Fibroblast of mammary gland (primary cell): ENCODE data around the gene ZCWPW1.
A peak's percentile ranks its signal among the peaks of the same experiment; 100 is the strongest.

Experiments
- DNase-seq: peaks from one replicate; pipeline ENCODE4 v3.0.0-alpha.2; 2010; ENCODE audit warnings: low read depth
- H3K4me3 ChIP-seq: 2 replicates; pipeline ENCODE4 v1.5.1; 2011; ENCODE audit warnings: low read depth, mild to moderate bottlenecking, low read length, moderate library complexity; ENCODE audit not compliant: control insufficient read depth
- TF ChIP-seq, protein P1 (sequence below): conservative IDR thresholded peaks from 2 replicates; pipeline ENCODE4 v1.5.1; 2011; ENCODE audit warnings: low read depth, low read length, inconsistent platforms; ENCODE audit not compliant: control insufficient read depth, insufficient read depth

The ZCWPW1 gene

DNA sequence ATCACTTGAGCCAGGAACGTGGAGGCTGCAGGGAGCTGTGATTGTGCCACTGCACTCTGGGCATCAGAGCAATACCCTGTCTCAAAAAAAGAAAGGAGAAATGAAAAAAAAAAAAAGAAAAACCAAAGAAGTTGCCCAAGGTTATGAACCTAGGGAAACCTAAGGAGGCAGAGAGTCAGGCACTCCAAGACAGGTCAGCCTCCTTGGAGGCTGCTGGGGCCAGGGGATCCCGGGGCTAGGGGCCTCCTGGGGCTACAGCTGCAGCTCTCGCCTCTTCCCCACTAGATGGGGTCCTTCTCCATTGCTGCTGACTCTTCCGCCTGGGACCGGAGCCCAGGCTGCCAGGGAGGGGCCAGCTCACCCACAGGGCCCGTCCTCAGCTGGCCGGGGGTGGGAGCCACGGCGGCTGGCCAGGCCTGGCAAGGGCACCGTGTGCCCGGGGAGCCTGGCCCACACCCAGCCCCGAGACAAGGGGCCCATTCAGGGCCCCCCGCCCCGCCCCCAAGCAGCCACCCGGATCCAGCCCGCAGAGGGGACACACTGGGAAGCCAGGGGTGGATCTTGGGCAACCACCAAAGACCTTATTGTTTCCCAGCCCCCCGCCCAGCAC, 37.3 kb upstream of the ZCWPW1 start:
- TF ChIP-seq, protein P1, sequence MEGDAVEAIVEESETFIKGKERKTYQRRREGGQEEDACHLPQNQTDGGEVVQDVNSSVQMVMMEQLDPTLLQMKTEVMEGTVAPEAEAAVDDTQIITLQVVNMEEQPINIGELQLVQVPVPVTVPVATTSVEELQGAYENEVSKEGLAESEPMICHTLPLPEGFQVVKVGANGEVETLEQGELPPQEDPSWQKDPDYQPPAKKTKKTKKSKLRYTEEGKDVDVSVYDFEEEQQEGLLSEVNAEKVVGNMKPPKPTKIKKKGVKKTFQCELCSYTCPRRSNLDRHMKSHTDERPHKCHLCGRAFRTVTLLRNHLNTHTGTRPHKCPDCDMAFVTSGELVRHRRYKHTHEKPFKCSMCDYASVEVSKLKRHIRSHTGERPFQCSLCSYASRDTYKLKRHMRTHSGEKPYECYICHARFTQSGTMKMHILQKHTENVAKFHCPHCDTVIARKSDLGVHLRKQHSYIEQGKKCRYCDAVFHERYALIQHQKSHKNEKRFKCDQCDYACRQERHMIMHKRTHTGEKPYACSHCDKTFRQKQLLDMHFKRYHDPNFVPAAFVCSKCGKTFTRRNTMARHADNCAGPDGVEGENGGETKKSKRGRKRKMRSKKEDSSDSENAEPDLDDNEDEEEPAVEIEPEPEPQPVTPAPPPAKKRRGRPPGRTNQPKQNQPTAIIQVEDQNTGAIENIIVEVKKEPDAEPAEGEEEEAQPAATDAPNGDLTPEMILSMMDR: peak; percentile 64
- DNase-seq: peak; percentile 70
- H3K4me3 ChIP-seq: no peak overlapping the region

DNA sequence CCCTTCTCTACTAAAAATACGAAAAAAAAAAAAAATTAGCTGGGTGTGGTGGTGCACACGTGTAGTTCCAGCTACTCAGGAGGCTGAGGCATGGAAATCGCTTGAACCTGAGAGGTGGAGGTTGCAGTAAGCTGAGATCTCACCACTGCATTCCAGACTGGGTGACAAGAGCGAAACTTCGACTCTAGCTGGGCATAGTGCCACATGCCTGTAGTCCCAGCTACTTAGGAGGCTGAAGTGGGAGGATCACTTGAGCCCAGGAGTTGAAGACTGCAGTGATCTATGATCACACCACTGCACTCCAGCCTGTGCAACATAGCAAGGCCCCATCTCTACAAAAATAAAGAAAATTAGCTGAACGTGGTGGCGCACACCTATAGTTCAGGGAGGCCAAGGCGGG, 36.8 kb upstream of the ZCWPW1 start:
- TF ChIP-seq, protein P1: no peak
- no peak for DNase-seq
- no peak overlapping the region for H3K4me3 ChIP-seq

DNA sequence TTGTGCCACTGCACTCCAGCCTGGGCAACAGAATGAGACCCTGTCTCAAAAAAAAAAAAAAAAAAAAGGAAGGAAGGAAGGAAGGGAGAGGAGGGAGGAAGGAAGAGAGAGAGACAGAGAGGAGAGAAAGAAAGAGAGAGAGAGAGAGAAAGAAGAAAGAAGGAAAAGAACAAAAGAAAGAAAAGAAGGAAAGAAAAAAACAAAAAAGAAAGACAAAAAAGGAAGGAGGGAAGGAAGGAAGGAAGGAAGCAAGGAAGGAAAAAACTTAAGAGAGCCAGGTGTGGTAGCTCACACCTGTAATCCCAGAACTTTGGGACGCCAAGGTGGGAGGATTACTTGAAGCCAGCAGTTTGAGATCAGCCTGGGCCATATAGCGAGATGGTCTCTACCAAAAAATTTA, 36.3 kb upstream of the ZCWPW1 start:
- TF ChIP-seq, protein P1: no peak
- DNase-seq: no peak
- H3K4me3 ChIP-seq: no peak overlapping the region

DNA sequence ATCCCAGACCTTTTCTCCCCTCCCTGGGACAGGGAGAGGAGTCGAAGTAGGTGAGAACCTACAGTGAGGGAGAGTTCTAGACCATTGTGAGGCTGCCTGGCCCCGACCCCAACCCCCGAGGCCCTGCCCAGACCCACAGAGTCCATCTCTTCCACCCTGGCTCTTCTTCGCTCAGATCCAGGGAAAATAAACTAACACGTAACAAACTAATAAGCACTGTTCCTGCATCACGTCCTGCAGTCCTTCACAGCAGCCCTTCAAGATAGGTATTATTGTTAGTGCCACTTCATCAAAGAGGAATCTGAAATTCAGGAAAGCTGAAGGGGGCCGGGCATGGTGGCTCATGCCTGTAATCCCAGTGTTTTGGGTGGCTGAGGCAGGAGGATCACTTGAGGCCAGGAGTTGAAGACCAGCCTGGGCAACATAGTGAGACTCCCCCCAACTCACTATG, 35.7 kb upstream of the ZCWPW1 start, which contains the start of gene SPACDR:
SPACDR (minus strand) TSS at position 51 of the 451 bp plus-strand sequence. CDS start 235 bp downstream, outside the sequence.
- TF ChIP-seq, protein P1: no peak
- H3K4me3 ChIP-seq: no peak within 1 kb of the TSS
- DNase-seq: no peak

DNA sequence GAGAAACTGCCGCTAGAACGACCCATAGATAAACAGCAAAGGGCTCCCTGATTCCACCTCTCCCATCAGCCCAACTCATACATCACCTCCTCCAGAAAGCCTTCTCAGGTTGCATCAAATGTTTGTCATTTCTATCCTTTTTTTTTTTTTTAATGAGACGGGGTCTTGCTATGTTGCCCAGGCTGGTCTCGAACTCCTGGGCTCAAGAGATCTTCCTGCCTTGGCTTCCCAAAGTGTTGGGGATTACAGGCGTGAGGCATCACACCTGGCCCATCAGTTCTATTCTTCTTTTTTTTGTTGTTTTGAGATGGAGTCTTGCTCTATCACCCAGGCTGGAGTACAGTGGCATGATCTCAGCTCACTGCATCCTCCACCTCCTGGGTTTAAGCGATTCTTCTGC, 28.5 kb upstream of the ZCWPW1 start:
- H3K4me3 ChIP-seq: no peak overlapping the region
- TF ChIP-seq, protein P1: no peak
- no peak for DNase-seq

DNA sequence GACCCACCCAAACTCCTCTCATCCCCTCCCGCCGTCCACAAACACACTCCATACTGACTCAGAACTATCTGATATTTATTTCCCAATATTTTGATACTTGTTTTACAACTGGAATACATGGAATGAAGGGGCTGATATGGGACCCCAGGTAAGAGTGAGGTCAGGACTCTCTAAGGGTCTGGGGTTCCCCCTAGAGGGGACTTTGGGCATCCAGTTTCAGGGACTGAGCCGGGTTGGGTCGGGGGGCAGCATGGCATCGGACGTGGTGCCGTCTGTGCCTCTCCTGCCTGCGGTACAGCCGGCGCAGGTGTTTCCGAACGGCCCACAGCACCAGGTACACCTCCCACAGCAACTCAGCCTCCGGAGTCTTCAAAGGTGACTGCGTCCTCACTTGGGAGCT, 28.1 kb upstream of the ZCWPW1 start:
- DNase-seq: no peak
- TF ChIP-seq, protein P1: no peak
- no peak overlapping the region for H3K4me3 ChIP-seq
